A673 (cell line): ENCODE data around the gene MFF.
"Not testable (repeated sequence)": the region's sequence is repeated elsewhere in the genome, so short reads cannot be mapped to it uniquely, and the experiment has no call there.

Experiments
- EZH2 ChIP-seq: fragments of 200-600 bp; sonication (generic); IDR thresholded peaks from 2 replicates; pipeline ENCODE4 v1.6.1; 2017; ENCODE audit warnings: borderline replicate concordance, low read depth, mild to moderate bottlenecking, mixed read lengths, antibody characterized with exemption, low read length; ENCODE audit not compliant: poor library complexity, severe bottlenecking
- TF ChIP-seq, protein P1 (sequence below): fragments of 300-800, 200-600 bp; sonication (generic); conservative IDR thresholded peaks from 2 replicates; pipeline ENCODE4 v1.5.1; 2017; ENCODE audit warnings: low read depth, mild to moderate bottlenecking, antibody characterized with exemption, low read length, moderate library complexity, mixed read lengths

DNA sequence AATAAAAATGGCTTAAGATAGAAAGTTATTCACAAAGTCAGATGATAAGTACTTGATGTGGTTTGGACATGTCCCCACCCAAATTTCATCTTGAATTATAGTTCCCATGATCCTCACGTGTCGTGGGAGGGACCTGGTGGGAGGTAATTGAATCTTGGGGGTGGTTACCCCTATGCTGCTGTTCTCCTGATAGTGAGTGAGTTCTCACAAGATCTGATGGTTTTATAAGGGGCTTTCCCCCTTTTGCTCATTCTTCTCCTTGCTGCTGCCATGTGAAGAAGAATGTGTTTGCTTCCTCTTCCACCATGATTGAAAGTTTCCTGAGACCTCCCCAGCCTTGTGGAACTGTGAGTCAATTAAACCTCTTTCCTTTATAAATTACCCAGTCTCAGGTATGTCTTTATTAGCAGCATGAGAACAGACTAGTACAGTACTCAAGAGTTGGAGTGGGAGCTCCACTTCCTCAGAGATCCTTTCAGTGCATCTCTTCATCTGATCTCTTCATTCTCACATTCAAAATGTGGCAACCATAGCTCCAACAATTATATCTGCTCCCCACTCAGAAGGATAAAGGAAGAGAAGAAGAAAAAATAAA is 57.3 kb downstream of the MFF start:
- not testable (repeated sequence) for TF ChIP-seq EZH2
- TF ChIP-seq, protein P1, sequence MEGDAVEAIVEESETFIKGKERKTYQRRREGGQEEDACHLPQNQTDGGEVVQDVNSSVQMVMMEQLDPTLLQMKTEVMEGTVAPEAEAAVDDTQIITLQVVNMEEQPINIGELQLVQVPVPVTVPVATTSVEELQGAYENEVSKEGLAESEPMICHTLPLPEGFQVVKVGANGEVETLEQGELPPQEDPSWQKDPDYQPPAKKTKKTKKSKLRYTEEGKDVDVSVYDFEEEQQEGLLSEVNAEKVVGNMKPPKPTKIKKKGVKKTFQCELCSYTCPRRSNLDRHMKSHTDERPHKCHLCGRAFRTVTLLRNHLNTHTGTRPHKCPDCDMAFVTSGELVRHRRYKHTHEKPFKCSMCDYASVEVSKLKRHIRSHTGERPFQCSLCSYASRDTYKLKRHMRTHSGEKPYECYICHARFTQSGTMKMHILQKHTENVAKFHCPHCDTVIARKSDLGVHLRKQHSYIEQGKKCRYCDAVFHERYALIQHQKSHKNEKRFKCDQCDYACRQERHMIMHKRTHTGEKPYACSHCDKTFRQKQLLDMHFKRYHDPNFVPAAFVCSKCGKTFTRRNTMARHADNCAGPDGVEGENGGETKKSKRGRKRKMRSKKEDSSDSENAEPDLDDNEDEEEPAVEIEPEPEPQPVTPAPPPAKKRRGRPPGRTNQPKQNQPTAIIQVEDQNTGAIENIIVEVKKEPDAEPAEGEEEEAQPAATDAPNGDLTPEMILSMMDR, result not testable (repeated sequence)
